Body of pancreas (tissue), 4 donors: ENCODE measurements around the gene NPW.

Experiments
- POLR2A ChIP-seq, 3 donors: fragments of 450-650 bp; IDR thresholded peaks; one replicate each; pipeline ENCODE4 v1.6.1; 2016; ENCODE audit warnings: antibody characterized with exemption in 3 of 3, mild to moderate bottlenecking in 2 of 3
- TF ChIP-seq, protein P1 (sequence below), 7 experiments: fragments of 450-650 bp in 4 of 7; fragments of 200-600 bp in 3 of 7; sonication (generic) in 3 of 7; IDR thresholded peaks; one replicate each; pipeline ENCODE4 v1.5.1; 2016 to 2019; ENCODE audit warnings: antibody characterized with exemption in 7 of 7

DNA sequence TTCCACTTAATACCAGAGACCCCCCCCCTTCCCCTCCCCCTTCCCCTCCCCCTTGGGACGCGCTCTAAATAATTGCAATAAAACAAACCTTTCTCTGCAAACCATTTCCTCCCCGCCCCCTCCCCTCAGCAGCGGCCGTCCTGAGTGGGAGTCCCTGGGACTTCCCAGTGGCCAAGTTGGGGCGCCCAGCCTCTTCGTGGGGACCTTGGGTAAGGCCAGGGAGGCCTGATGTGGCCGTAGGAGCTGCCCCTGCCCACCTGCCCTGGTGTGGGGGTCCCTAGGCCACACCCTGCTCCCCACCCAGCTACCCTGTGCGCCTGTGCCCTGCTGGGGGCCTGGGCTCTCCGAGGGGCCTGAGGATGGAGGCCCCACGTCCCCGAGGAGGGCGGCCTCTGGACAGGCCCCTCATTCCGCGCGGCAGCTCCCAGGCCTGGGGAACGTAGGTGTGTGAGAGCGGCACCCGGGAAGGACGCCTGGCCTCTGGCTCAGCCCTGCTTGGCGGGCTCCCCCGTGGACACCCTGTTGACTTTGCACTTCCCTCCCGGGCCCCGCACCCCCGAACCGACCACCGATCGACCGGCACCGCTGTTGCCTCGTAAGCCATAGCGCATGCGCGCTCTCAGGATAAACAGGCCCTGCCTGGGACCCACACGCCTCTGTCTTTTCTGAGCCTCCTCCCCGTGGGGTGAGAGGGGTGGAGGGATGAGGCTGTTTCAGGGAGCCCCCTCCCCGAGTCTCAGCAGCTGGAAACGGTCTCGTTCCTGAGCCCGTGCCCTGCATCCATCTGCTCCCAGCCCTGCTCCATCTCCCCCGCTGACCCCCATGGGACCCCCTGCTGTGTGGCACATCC is 19.0 kb downstream of the NPW start:
- TF ChIP-seq, protein P1, sequence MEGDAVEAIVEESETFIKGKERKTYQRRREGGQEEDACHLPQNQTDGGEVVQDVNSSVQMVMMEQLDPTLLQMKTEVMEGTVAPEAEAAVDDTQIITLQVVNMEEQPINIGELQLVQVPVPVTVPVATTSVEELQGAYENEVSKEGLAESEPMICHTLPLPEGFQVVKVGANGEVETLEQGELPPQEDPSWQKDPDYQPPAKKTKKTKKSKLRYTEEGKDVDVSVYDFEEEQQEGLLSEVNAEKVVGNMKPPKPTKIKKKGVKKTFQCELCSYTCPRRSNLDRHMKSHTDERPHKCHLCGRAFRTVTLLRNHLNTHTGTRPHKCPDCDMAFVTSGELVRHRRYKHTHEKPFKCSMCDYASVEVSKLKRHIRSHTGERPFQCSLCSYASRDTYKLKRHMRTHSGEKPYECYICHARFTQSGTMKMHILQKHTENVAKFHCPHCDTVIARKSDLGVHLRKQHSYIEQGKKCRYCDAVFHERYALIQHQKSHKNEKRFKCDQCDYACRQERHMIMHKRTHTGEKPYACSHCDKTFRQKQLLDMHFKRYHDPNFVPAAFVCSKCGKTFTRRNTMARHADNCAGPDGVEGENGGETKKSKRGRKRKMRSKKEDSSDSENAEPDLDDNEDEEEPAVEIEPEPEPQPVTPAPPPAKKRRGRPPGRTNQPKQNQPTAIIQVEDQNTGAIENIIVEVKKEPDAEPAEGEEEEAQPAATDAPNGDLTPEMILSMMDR (IDR thresholded peaks at IDR 0.05), result no peak
- no peak for TF ChIP-seq POLR2A (IDR thresholded peaks at IDR 0.05)
